Loucy (cell line): Measurements from ENCODE around the gene TMA7B.

Experiments
- H2AFZ ChIP-seq: fragments of 200-600 bp; sonication (generic); 2 replicates; pipeline ENCODE4 v1.6.0; 2016; ENCODE audit warnings: antibody characterized with exemption, mild to moderate bottlenecking, low read length, moderate library complexity
- H3F3A ChIP-seq: fragments of 200-600 bp; 2 replicates; pipeline ENCODE4 v1.6.0; 2016; ENCODE audit warnings: antibody characterized with exemption, low read depth, mild to moderate bottlenecking
- H3K27me3 ChIP-seq: fragments of 200-600 bp; sonication (generic); 2 replicates; pipeline ENCODE4 v1.6.1; 2014; ENCODE audit warnings: low read length, mild to moderate bottlenecking; ENCODE audit not compliant: insufficient read depth, poor library complexity, severe bottlenecking
- H3K36me3 ChIP-seq: fragments of 200-600 bp; sonication (generic); 2 replicates; pipeline ENCODE4 v1.6.1; 2016; ENCODE audit warnings: low read length; ENCODE audit not compliant: insufficient read depth
- H3K4me1 ChIP-seq: fragments of 200-600 bp; sonication (generic); 2 replicates; pipeline ENCODE4 v1.5.1; 2014; ENCODE audit warnings: low read length, mild to moderate bottlenecking; ENCODE audit not compliant: insufficient read depth, poor library complexity, severe bottlenecking
- H3K4me2 ChIP-seq: fragments of 200-600 bp; sonication (generic); 2 replicates; pipeline ENCODE4 v1.6.0; 2014; ENCODE audit warnings: antibody characterized with exemption, low read length, low read depth, mild to moderate bottlenecking; ENCODE audit not compliant: poor library complexity, severe bottlenecking
- H3K4me3 ChIP-seq: fragments of 200-600 bp; sonication (generic); 2 replicates; pipeline ENCODE4 v1.5.1; 2014; ENCODE audit warnings: low read length, mild to moderate bottlenecking, mixed read lengths; ENCODE audit not compliant: poor library complexity, severe bottlenecking
- H3K79me2 ChIP-seq: fragments of 200-600 bp; sonication (generic); 2 replicates; pipeline ENCODE4 v1.6.1; 2014; ENCODE audit warnings: low read length; ENCODE audit not compliant: insufficient read depth
- H3K9ac ChIP-seq: fragments of 200-600 bp; sonication (generic); 2 replicates; pipeline ENCODE4 v1.6.0; 2014; ENCODE audit warnings: mild to moderate bottlenecking, low read depth, low read length, moderate library complexity; ENCODE audit not compliant: poor library complexity, severe bottlenecking
- H3K9me2 ChIP-seq: fragments of 200-600 bp; sonication (generic); replicated peaks from 2 replicates; pipeline ENCODE4 v1.6.1; 2016; ENCODE audit warnings: low read depth, low read length, mixed read lengths
- H3K9me3 ChIP-seq: fragments of 200-600 bp; sonication (generic); 2 replicates; pipeline ENCODE4 v1.6.1; 2014; ENCODE audit warnings: mild to moderate bottlenecking, antibody characterized with exemption, low read length, low read depth; ENCODE audit not compliant: insufficient read depth
- H4K20me1 ChIP-seq: fragments of 200-600 bp; sonication (generic); 2 replicates; pipeline ENCODE4 v1.6.0; 2014; ENCODE audit warnings: antibody characterized with exemption, low read length, mild to moderate bottlenecking; ENCODE audit not compliant: insufficient read depth, poor library complexity, severe bottlenecking
- EZH2phosphoT487 ChIP-seq: fragments of 200-600 bp; IDR thresholded peaks from 2 replicates; pipeline ENCODE4 v1.6.1; 2018; ENCODE audit warnings: antibody characterized with exemption, mild to moderate bottlenecking, moderate library complexity, borderline replicate concordance
- TF ChIP-seq, protein P1 (sequence below): fragments of 200-600 bp; sonication (generic); conservative IDR thresholded peaks from 2 replicates; pipeline ENCODE4 v1.5.1; 2014; ENCODE audit warnings: mild to moderate bottlenecking, antibody characterized with exemption, low read length

TMA7B gene

DNA sequence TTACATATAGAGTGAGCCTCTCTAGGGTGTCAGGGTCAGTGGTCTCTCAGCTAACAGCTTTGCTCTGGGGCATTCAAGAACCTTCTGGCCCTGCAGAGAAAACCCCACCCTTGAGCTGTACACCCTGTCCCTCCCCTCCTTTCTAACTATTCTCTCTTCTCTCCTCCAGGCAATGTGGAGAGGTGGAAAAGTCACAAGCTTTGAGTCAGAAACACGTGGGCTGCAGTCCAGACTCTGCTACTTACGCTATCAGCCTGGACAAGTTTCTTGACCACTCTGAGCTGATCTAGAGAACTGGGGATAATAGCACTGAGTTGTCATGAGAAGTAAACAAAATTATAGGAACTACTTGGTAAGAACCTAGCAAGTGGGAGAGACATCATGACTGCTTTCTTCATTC lies 23.8 kb downstream of the TMA7B start:
- H3K9me3 ChIP-seq: no peaks in the 10 kb centered on the region
- TF ChIP-seq, protein P1, sequence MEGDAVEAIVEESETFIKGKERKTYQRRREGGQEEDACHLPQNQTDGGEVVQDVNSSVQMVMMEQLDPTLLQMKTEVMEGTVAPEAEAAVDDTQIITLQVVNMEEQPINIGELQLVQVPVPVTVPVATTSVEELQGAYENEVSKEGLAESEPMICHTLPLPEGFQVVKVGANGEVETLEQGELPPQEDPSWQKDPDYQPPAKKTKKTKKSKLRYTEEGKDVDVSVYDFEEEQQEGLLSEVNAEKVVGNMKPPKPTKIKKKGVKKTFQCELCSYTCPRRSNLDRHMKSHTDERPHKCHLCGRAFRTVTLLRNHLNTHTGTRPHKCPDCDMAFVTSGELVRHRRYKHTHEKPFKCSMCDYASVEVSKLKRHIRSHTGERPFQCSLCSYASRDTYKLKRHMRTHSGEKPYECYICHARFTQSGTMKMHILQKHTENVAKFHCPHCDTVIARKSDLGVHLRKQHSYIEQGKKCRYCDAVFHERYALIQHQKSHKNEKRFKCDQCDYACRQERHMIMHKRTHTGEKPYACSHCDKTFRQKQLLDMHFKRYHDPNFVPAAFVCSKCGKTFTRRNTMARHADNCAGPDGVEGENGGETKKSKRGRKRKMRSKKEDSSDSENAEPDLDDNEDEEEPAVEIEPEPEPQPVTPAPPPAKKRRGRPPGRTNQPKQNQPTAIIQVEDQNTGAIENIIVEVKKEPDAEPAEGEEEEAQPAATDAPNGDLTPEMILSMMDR: no peak
- TF ChIP-seq EZH2phosphoT487: no peak
- no peaks in the 10 kb centered on the region for H3K79me2 ChIP-seq
- no peaks in the 10 kb centered on the region for H3K36me3 ChIP-seq
- peaks cover 18% of the 10 kb centered on the region for H3K4me1 ChIP-seq
- no peak overlapping the region for H3K9ac ChIP-seq
- no peaks in the 10 kb centered on the region for H4K20me1 ChIP-seq
- no peaks in the 10 kb centered on the region for H3F3A ChIP-seq
- H3K4me3 ChIP-seq: no peak overlapping the region
- no peaks in the 10 kb centered on the region for H3K27me3 ChIP-seq
- H3K9me2 ChIP-seq: no peaks in the 10 kb centered on the region
- no peak overlapping the region for H2AFZ ChIP-seq
- H3K4me2 ChIP-seq: no peak overlapping the region

DNA sequence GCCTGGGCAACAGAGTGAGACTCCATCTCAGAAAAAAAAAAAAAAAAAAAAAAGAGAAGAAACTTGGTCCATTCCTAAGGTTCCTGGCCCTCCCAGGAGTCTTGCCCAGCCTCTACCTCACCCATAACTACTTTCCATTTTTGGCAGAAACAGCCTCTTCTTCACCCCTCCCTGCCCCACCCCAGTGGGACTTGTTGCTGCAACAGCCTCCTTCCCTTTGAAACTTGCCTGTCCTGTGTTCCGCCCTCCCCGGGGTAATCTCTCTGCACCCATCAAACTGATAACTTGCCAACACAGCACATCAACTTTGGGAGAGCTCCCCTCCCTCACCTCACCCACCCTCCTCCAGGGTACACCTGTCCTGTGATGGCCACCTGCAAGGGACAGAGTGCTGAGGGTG lies 24.5 kb downstream of the TMA7B start:
- Histone ChIP-seq H3K9me2 (no peaks in the 10 kb centered on the region), H3K27me3 (no peaks in the 10 kb centered on the region), H4K20me1 (no peaks in the 10 kb centered on the region), H3K36me3 (no peaks in the 10 kb centered on the region), H3K79me2 (no peaks in the 10 kb centered on the region), H3K4me2 (no peak overlapping the region), H3K4me1 (peaks cover 18% of the 10 kb centered on the region), H3F3A (no peaks in the 10 kb centered on the region), H3K4me3 (no peak overlapping the region), H3K9me3 (no peaks in the 10 kb centered on the region), H3K9ac (no peak overlapping the region), H2AFZ (no peak overlapping the region)
- TF ChIP-seq EZH2phosphoT487: no peak
- TF ChIP-seq, protein P1: no peak

DNA sequence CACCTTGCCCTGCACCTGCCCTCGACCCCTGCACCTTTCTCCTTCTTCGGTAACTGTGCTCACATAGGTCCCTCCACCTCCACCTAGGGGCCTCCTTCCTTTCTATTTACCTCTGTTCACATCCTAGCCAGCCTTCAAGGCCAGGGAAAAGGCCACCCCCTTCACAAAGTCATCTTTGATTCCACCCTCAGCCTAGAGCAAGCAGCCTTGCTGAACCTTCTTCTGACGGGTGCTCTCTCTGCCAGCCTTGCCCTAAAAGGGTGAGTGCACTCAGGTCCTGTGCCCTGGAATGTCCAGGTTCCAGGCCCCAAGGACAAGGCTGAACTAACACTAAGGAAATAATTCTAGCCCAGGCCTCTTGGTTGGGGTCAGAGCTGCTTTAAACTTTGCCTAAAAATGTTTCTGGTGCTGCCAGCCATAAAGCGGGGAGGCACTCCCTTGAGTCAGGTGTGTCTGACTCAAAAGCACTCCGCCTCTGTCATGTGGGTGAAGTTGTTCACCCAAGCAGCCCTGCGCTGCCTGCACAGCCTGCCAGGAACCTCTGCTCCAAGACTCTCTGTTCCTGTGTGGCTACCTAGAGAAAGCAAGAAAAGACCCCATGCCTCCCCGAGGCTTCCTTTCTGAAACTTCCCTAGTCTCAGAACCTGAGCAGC lies 25.3 kb downstream of the TMA7B start:
- Histone ChIP-seq H4K20me1 (no peaks in the 10 kb centered on the region), H3K4me3 (no peak overlapping the region), H3K36me3 (no peaks in the 10 kb centered on the region), H3K27me3 (no peaks in the 10 kb centered on the region), H3K9ac (no peak overlapping the region), H3F3A (no peaks in the 10 kb centered on the region), H3K9me2 (no peaks in the 10 kb centered on the region), H3K9me3 (no peaks in the 10 kb centered on the region), H3K4me1 (peaks cover 14% of the 10 kb centered on the region), H2AFZ (no peak overlapping the region), H3K79me2 (no peaks in the 10 kb centered on the region), H3K4me2 (no peak overlapping the region)
- no peak for TF ChIP-seq EZH2phosphoT487
- TF ChIP-seq, protein P1: no peak
